Lower leg skin (tissue), 4 donors: ENCODE results near the gene GRN. TPM values are rescaled to one million over a fixed set of nuclear protein-coding genes. Genes with fewer than 3 reads are reported as not detected.

Experiments used
- DNase-seq, 2 donors: peaks; one replicate each; pipeline ENCODE4 v3.0.0-alpha.2; 2019; ENCODE audit warnings: low spot score in 2 of 2
- H3K4me3 ChIP-seq: fragments of 200-600 bp; sonication (generic); 2 replicates; pipeline ENCODE4 v1.5.1; 2017; ENCODE audit warnings: mild to moderate bottlenecking, low read depth; ENCODE audit not compliant: poor library complexity, severe bottlenecking
- CTCF ChIP-seq, 3 donors: fragments of 450-650 bp; IDR thresholded peaks; one replicate each; pipeline ENCODE4 v1.5.1; 2016; ENCODE audit warnings: antibody characterized with exemption in 3 of 3, mild to moderate bottlenecking in 3 of 3, moderate library complexity in 2 of 3
- POLR2A ChIP-seq, 2 donors: fragments of 450-650 bp; IDR thresholded peaks; one replicate each; pipeline ENCODE4 v1.6.1; 2016 to 2017; ENCODE audit warnings: antibody characterized with exemption in 2 of 2, mild to moderate bottlenecking in 1 of 2, moderate library complexity in 1 of 2
- WGBS, 2 donors: methylation state at CpG; one replicate each; pipeline ENCODE4 v1.1.5; 2018; 5-methylcytosine and 5-hydroxymethylcytosine counted together
- intact Hi-C: fragments of 100-400 bp; cut with DNase I; formaldehyde crosslinking; loops from one replicate; pipeline ENCODE4 v1.15.0; 2023; ENCODE audit warnings: low total_unique reads
- total RNA-seq, 4 donors: library from RNA; depleted of rRNA; stranded (reverse); fragments of >200 nt; gene quantifications; one replicate each; pipeline ENCODE4 v1.1.0, GENCODE V29; 2016

GRN gene
- total RNA-seq, 4 donors from 2014 or later: 272 to 295 (median 283) TPM

DNA sequence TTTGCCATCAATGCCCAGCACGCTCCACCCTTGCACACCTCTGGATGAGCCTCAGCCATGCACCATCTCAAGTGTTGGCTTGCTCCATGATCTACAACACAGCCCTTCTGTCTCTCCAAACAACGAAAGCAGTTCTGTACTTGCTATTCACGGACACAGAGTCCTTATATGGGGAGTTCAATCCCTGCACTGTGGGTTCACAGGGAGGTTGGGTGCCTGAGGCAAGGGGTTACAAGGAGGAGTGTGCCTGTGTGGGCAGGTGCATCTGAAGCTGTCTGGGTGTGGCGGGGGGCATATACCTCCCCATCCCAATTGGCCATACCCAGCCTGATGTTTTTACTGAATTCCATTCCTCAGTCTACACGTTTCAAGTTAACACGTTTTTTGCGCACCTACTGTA lies 31.1 kb upstream of the GRN start:
- intact Hi-C loops: no loop called here
- no peak for TF ChIP-seq POLR2A (IDR thresholded peaks at IDR 0.05)
- TF ChIP-seq CTCF (IDR thresholded peaks at IDR 0.05): no peak
- WGBS, 2 donors: 54 to 64% methylated on average over 7 of the region's 7 CpGs
- H3K4me3 ChIP-seq: no peak overlapping the region
- no peak for DNase-seq

GRCh38 chr17:44314524-44314868 lies 30.6 kb upstream of the GRN start:
- intact Hi-C loops: no loop called here
- WGBS, 2 donors: 25 to 38% methylated on average over 10 of the region's 11 CpGs
- DNase-seq: no peak
- TF ChIP-seq POLR2A (IDR thresholded peaks at IDR 0.05) (no peak), CTCF (IDR thresholded peaks at IDR 0.05) (no peak)
- H3K4me3 ChIP-seq: no peak overlapping the region

DNA sequence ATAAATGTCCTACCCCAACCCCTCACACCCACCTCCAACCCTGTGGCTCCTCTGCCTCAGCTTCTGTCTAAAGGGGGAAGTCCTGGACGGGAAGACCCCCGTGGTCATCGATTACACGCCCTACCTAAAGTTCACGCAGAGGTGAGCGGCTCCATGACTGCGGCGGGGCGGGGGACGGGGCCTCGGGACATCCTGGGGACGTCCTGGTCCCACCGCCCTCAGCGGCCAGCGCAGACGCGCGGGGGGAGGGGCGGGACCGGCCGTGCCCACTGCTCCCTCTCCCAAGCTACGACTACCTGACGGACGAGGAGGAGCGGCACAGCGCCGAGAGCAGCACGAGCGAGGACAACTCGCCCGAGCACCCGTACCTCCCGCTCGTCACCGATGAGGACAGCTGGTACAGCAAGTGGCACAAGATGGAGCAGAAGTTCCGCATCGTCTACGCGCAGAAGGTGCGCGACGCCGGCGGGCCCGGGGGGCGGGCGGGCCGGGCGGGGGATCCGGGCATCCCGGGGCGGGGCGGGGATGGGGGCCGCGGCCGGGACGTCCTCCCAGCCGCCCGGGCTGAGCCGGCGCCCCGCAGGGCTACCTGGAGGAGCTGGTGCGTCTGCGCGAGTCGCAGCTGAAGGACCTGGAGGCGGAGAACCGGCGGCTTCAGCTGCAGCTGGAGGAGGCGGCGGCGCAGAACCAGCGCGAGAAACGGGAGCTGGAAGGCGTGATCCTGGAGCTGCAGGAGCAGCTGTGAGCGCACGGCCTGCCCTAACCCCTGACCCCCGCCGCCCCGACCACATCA lies 30.0 kb upstream of the GRN start:
- no peak for DNase-seq
- H3K4me3 ChIP-seq: no peak overlapping the region
- 1% methylated on average over 24 to 36 of the region's 81 CpGs for WGBS, 2 donors
- no peak for TF ChIP-seq CTCF (IDR thresholded peaks at IDR 0.05)
- no peak for TF ChIP-seq POLR2A (IDR thresholded peaks at IDR 0.05)
- intact Hi-C loops: no loop called here

DNA sequence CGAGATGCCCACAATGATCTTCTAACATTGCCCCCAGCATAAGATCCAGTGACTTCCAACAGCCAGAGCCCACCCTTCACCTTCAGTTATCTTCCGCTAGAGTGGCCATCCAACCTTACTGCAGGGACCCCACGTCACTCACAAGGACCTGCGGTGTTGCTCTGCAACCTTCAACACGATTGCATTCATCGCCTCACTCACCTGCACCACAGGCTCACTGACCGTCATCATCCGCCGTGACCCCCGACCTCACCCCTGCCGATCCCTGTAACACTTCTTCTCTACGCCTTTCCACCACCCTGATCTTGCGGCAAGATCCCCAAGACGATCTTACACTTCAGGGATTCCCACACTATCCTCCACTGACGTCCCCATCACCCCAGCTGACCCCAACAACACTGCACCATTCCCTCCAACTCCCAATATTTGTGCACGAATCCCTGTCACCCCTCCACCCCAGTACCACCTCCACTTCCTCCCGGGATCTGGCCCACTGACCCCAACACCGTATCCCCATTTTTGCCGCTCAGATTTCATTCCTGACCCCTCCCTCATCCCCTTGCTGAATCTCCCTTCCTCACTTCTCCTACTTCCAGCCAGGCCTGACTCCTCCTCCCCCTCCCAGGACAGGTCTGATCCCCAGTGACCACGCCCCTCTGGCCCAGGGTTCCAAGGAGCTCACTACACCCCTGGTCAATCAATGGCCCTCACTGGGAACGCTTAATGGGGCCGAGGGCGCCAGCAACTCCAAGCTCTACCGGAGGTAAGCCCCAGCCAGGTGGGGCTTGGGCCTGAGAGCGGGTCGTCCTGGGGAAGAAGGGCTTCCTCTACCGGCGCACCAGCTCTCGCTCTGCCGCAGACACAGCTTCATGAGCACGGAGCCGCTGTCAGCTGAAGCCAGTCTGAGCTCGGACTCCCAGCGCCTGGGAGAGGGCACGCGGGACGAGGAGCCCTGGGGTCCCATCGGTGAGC lies 29.1 kb upstream of the GRN start:
- TF ChIP-seq CTCF (IDR thresholded peaks at IDR 0.05) (no peak), POLR2A (IDR thresholded peaks at IDR 0.05) (no peak)
- intact Hi-C loops: no loop called here
- WGBS, 2 donors: 7 to 11% methylated on average over 31 to 36 of the region's 38 CpGs
- H3K4me3 ChIP-seq: no peak overlapping the region
- DNase-seq: no peak

GRCh38 chr17:44317545-44317944 lies 27.6 kb upstream of the GRN start:
- intact Hi-C loops: no loop called here
- TF ChIP-seq CTCF (IDR thresholded peaks at IDR 0.05) (no peak), POLR2A (IDR thresholded peaks at IDR 0.05) (no peak)
- WGBS, 2 donors: 88% methylated on average over 6 of the region's 6 CpGs
- DNase-seq: no peak
- no peak overlapping the region for H3K4me3 ChIP-seq
